Hindlimb muscle (tissue), 1 donor: ENCODE results near the gene SLC35E2B. TPM values are rescaled to one million over a fixed set of nuclear protein-coding genes. Genes with fewer than 3 reads are reported as not detected.
"Not testable (repeated sequence)": the region's sequence is repeated elsewhere in the genome, so short reads cannot be mapped to it uniquely, and the experiment has no call there.

ENCODE experiments used
- DNase-seq: peaks from one replicate; pipeline ENCODE4 v3.0.0-alpha.2; 2013
- polyA plus RNA-seq: library from polyadenylated mRNA; unstranded; fragments of 120-200 nt; gene quantifications from one replicate; pipeline ENCODE4 v1.2.1, GENCODE V29; 2013; ENCODE audit not compliant: insufficient read length

The SLC35E2B gene
- polyA plus RNA-seq, 1 donor: 37.7 TPM

DNA sequence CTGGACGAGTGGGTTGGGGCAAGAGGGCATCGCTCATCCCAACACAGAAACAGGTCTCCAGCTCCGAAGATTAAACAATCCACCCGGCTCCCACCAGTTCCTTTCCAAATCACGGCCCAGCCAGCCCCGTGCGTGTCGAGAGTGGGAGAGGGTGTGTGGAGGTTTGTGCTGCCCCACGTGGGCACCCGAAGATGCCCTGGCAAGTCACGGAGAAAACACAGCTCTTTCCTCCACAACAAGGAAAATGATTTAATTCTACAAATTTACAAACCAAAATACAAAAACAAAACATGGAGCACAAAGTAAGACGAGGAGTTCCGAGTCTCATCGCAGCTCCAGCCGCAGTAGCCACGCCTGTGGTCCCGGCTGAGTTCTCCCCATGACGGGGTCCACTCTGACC lies 9.9 kb upstream of the SLC35E2B start:
- DNase-seq: not testable (repeated sequence)

DNA sequence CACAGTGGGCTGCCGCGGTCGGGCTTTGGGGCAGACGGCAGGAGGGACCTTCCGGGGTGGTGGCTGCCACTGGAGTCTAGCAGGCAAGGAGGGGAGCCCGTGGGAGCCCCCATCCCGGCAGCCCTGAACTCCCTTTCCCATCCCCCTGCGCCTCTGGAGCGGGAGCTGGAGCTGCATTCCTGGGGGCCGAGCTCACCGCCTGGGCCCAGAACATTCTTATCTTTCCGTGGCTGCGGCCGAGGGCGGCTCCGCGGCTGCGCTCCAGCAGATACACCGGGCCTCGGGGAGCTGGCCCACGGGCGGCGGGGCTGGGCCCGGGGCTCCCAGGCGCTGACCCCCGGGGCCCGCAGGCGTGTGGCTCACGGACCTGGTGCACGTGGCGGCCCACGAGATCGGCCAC lies 8.0 kb upstream of the SLC35E2B start:
- DNase-seq: not testable (repeated sequence)

- DNase-seq: not testable (repeated sequence)
Measured at GRCh38 chr1:1700067-1700466, 7.5 kb upstream of the SLC35E2B start.

DNA sequence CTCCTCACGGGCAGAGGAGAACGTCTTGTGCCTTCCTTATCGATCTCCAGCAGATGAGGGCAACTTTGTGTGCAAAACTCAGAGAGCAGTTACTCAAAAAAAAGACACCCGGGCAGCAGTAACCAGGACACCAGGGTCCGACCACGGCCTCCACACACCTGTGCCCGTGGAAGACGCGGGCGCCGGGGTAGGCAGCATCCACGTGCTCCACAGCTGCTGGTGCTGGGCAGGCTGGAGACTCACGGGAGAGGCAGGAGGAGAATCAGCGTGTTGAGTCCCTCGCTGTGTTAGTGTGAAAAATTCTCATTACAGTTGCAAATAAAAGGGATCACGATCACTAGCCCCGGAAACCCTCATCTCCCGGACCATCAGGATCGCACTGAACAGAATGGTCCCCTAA lies 6.5 kb upstream of the SLC35E2B start:
- DNase-seq: not testable (repeated sequence)

- not testable (repeated sequence) for DNase-seq
Measured at GRCh38 chr1:1697358-1698183, 5.0 kb upstream of the SLC35E2B start.

DNA sequence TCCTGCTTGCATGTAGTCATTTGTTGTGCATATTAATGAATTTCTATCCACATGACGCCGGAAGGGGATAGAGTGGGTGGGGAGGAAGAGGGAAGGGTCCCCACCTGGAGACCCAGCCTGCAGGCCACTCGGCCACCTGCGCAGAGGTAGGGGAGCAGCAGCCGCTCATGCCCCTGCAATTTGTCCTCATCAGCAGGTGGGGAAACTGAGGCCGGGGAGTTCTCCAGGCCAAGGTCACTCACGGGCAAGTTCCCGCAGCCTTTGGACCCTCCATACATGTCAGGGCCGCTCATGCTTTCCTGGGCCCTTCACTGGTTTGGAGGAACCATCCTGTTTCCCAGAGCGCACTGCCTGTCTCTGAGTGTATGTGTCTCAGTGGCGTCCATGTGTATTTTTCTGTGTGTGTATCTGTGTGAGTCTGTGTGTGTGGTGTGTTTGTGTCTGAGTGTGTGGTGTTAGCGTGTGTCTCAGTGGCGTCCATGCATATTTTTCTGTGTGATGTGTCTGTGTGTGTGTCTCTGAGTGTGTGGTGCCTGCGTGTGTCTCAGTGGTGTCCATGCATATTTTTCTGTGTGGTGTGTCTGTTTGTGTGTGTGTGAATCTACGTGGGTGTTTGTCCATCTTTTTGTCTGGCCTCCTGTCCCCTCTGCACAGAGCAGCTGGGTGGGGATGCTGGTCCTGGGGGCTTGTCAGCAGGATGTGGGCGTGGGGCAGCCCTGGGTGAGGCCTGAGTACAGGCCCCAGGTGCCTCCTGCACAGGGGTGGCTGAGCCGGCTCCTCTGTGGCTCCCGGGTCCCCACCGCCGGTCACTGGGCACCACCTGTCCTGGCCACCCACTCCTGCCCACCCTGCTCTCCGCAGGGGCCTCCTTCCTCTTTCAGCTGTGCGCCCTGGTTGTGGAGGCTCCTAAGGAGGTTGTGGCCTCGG lies 4.1 kb upstream of the SLC35E2B start:
- DNase-seq: not testable (repeated sequence)

- peak; percentile 67 for DNase-seq
Measured at GRCh38 chr1:1692324-1692713, 276 bp downstream of the SLC35E2B start.

DNA sequence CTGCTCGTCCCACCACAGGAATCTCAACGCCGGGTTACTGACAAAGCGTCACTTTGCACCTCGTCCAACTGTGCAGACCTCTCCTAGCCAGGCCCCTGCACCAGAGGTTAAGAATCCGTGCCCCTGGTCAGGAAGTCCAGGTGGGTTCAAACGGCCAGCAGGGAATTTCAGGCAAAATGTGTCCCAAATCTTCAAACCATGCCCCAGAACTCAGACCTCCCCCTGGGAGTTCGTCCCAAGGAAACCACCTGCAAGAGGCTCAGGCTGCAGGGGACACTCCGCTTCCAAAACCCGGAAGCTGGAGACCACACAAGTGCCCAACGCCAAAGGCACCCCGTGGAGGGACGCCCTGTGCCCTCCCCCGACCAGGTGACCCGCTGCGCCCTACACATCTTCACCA lies 1.2 kb downstream of the SLC35E2B start:
- DNase-seq: not testable (repeated sequence)

GRCh38 chr1:1689526-1689925 lies 3.1 kb downstream of the SLC35E2B start:
- DNase-seq: not testable (repeated sequence)

- DNase-seq: no peak
Measured at GRCh38 chr1:1687846-1688245, 4.7 kb downstream of the SLC35E2B start.

DNA sequence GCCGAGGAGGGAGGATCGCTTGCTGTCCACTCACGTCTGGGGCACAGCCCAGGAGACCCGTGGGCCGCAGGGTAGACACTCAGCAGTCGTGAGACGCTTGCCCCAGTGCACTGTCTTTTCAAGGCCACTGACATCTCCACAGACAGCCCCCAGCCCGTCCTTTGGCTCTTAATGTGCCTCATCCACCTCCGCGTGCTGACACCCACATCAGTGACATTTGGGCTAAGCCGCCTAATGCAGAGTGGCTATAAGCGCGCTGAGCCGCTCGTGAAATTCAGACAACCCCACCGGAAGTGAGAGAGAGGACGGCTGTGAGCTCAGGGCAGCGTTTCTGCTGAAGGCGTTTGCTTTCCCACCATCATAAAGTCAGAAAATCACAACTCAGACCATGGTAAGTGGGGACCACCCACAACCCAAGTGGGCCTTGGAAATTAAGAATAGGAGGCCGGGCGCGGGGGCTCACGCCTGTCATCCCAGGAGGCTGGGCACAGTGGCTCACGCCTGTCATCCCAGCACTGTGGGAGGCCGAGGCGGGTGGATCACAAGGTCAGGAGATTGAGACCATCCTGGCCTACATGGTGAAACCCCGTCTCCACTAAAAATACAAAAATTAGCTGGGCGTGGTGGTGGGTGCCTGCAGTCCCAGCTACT lies 8.4 kb downstream of the SLC35E2B start:
- DNase-seq: no peak

GRCh38 chr1:1683104-1683905 lies 9.3 kb downstream of the SLC35E2B start:
- DNase-seq: no peak

DNA sequence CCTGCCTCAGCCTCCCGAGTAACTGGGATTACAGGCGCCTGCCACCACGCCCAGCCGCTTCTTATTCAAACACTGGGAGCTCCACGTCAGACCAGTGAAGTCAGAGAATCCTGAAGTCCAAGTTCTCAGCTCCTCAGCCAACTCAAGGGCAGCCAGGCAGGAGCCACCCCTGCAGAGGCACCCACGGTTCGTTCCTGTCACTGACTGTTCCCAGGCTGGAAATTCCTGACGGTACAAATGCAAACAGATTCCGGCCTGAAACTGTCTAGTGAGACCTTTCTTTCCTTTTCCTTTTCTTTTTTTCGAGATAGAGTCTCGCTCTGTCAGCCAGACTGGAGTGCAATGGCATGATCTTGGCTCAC lies 11.7 kb downstream of the SLC35E2B start:
- no peak for DNase-seq

DNA sequence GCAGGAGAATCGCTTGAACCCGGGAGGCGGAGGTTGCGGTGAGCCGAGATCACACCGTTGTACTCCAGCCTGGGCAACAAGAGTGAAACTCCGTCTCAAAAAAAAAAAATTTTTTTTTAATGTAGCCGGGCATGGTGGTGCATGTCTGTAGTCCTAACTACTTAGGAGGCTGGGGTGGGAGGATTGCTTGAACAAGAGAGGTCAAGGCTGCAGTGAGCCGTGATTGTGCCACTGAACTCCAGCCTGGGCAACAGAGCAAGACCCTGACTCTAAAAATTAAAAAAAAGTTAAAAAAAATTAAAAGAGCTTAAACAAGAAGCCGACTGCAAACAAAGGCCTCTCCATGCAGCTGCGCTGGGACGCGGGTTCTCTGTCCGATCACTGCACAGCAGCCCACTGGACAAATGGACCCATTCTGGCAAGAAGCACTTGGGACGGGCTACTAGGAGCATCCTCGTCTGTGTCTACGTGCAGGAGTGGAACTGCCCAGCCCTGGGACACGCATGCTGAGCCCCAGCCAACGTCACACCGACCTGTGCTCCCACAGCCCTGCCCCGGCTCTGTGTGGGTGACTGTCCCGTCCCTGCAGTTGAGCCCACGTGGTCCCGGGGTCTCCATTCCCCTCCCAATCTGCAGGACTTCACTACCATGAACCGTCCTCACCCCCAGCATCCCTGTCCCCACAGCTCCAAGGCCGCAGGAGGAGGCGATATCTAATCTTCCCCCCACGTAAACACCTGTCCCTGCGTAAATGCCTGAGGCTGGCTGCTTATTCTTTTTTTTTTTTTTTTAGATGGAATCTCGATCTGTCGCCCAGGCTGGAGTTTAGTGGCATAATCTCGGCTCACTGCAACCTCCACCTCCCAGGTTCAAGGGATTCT lies 12.3 kb downstream of the SLC35E2B start:
- no peak for DNase-seq

DNA sequence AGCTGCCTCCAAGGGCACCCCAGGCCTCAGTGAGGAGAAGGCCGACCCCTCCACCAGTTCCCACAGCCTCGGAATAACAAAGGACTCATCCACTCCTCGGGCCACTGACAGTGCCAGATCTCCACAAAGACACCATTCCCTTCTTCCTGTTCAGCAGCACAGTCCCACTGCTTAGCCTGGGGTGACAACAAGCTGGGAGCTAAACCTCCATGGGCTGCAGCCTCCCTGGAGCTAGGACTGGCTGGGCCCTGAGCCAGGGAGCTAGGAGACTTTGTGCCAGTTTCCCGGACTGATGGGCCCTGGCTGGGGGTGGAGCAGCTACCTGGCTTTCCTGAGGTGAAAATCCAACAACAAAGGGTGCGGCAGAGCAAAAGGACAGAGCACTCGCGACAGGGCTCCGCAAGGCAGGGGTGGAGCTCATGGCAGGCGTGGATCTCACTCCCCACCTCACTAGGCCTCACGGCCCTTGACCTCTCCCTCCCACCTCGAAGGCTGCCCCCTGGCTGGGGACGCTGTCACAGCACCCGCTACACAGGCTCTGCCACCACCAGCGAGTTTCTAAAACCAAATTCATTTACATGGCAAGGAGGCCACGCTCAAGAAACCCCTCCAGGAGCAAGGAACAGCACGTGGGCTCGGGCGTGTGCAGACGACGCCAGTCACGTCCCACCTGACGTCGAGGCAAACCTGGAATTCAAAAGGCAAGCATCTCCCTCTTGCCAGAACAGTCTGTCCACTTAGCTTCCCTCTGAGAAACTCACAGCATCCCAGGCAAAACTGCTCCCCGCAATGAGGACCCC lies 13.8 kb downstream of the SLC35E2B start:
- no peak for DNase-seq

GRCh38 chr1:1677718-1678580 lies 14.6 kb downstream of the SLC35E2B start:
- no peak for DNase-seq

DNA sequence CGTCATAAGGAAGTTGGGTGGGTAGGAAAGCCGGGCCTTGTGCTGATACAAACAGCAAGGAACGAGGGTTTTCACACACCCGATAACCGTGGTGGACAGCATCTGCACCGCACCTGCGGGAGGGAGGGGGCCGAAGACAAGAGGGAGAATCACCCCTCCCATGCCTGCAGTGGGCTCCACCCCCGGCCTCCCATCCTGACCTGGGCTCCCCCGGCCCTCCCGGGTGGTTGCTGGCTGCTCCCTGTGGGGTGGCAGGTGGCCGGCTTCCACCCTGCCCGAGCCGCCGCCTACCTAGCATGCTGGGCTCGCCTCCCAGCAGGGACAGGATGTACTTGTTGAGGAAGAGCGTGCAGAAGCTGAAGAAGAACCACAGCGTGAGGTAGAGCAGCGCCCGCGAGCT lies 16.5 kb downstream of the SLC35E2B start:
- DNase-seq: not testable (repeated sequence)

GRCh38 chr1:1675218-1675617 lies 17.4 kb downstream of the SLC35E2B start:
- DNase-seq: not testable (repeated sequence)

DNA sequence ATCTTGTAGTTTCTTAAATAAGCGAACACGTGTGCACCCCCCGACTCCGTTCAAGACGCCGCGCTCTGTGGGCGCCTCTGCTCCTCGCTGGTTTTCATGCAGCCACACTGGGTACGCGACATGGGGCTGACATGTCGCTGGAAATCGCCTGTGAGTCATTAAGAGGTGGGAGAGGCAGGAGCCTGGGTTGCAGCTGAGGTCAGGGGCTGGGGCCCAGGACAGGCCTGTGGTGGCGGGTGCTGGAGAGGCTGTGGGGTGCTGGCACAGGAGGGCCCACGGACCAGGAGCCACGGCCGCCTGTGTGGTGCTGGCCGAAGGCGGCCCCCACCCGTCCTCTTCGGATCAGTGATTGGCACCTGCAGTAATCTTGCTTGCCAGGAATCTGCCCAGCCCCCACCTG lies 17.8 kb downstream of the SLC35E2B start:
- not testable (repeated sequence) for DNase-seq
